IPS DF 4.7 (cell line): ENCODE data around the gene TBXAS1.
"Not testable (repeated sequence)": the region's sequence is repeated elsewhere in the genome, so short reads cannot be mapped to it uniquely, and the experiment has no call there.

Source experiments
- DNase-seq: peaks from one replicate; pipeline ENCODE4 v3.0.0-alpha.2; 2013; ENCODE audit warnings: low spot score; ENCODE audit errors: extremely low read depth

Gene TBXAS1

DNA sequence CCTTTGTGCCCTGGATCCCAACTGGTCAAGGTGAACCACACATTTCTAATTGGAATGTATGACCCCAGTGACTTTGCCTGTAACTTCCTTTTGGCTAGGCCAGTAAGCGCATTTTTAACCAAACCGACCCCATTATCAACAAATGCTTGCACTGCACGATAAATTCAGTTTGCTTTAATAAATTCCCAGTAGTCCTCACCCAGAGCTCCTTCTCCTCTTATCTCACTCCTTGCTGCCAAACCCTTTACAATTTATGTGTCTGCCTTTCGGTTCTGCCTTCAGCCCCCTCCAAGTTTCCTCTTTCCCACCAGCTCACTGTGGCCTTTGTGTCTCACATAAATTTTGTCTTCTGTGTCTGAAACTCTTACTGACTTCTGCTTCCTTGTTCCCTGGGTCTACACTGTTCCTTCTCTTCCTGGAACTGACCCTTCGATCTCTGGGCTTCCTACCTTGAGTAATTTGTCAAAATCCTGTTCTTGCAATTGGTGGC, 59.0 kb downstream of the TBXAS1 start:
- no peak for DNase-seq

DNA sequence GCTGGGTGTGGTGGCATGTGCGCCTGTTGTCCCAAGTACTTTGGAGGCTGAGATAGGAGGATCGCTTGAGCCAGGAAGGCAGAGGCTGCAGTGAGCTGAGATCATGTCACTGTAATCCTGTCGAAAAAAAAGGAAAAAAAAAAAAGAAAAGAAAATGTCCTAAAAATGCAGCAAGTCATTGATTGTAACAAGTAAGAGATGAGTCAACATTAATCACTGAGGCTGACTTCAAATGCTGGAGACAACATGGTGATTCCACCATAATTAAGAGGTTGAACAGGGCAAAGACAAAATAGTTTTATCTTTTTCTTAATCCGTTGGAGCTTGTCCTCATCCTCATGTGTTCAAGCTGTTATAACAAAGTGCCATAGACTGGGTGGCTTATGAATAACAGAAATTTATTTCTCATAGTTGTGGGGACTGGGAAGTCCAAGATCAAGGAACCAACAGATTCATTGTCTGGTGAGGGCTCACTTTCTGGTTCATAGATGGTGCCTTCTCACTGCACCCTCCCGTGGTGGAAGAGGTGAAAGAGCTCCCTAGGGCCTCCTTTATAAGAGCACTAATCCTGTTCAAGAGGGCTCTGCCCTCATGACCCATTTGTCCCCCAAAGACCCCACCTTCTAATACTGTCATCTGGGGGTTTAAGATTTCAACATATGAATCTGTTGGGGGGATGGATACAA, 60.3 kb downstream of the TBXAS1 start:
- DNase-seq, result no peak

DNA sequence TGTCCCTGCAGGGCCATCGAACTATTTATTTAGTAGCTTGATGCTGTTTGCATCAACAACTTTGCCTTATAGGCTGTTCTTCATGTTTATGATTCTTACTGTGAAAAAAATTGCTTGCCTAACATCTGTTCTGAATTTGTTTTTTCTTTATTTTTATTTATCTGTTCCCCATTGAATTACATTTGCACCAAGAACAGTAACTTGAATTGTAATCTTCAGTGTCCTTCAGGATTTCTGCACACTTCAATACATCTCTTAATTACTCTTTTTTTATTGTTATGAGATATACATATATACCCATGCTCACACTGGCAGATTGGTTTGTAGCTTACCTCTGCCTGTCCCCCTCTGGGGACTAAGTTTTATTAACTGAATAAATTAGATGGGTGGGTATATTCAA, 64.4 kb downstream of the TBXAS1 start:
- no peak for DNase-seq

DNA sequence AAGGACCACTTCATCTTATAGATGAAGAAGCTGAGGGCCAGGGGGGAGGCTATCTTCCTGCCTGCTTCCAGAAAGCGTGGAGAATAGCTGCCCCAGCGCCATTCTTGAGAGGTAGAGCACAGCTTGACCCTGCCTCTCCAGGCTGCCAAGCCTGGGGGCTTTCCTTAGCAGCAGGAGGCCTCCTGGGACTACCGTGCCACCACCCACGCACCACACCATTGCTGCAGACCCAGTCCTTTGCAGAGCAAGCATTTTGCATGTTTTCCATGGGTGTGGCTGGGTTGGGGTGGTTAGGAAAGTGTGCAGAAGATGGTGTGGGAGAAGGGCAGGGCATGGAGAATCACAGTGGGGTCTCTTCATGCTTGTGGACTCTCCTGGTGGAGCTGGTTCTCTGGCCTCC, 64.9 kb downstream of the TBXAS1 start:
- DNase-seq, result no peak

DNA sequence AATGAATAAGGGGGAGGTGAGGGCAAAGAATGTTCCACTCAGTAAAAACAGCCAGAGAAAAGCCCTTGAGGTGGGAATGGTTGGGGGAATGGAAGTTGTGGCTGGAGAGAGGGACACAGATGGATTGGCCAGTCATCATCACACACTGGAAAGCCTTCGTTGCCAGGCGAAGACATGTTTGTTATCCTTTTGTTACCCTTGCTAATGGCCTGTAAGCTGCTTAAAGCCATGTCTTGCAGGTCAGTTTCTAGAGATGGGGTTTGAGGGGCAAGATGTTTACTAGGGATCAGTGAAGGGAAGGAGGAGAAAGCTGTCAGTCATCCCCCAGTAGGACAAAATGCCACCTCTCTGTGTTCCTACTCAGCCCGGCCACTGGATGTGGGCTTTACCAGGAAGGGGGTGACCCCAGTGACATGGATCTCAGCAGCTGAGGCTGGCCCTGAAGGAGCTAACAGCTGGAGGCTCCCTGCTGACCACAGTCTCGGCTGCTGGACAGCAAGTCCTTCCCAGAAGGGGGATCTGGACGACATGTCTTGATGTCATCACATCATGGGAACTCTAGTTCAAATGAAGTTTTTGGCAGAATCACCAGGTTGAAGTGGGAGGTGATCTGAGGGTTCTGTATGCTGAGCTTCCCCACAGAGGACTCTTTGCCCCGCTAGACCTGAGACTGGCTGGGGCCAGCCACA, 66.2 kb downstream of the TBXAS1 start:
- no peak for DNase-seq

DNA sequence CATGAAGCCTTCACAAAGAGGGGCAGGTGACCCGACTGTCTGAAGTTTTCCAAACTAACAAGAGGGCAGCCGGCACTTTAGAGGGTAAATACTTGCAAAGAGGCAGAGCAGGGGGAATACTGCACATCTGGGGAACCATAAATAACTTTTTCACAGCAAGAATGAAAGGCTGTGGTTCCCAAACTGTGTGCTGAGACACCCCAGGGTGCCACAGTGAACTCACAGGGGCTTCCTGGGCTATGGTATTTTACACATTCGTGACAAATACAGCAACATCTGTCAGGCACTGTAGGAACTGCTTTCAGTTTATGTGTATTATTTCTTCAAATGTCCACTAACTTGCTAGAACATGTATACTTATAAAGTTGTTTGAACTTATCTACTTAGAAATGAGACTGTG, 67.2 kb downstream of the TBXAS1 start:
- no peak for DNase-seq

DNA sequence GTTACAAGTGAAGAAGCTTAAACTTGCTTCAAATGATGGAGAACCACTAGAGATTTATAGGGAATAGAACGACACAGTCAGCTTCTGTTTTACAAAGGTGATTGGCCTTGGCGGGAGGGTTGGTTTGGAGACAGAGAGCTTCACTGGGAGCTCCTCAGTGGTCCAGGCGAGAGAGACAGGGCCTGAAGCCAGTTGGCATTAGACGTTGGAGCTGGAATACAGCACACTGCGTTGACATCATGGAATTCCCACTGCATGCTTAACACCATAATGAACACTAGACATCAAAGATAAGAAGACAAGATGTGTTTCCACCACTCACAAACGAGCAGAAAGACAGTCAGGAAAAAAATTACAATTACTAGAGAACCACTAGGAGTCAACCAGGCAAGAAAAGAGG, 67.8 kb downstream of the TBXAS1 start:
- no peak for DNase-seq

DNA sequence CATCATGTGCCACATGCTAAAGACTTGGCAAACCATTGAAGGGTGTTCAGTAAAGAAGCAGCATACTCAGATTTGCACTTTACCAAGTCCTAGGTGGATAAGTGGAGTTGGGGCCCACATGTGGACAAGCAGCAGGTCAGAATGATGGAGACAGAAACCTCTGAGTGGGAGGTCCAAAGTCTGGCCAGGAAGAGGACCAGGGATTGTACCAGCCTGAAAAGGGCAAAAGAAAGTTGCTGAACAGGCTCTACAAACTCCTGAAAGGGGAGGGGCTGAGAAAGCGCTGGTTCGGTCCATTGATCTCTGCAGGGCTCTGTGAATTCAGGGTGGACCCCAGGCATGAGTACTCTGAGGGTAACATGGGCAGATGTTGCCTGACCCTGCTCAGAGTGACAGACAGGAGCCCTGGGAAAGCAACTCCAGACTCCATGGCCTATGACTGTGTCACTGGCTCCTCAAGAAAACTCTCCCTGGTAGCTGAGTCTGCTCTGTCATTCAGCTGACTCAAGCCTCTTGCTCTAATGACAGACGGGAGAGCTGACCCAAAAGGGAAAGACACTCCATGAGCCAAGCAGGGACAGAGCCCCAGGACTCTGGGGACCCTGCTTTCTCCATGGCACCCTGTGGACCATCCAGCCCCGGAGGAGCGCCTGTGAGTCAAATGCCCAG, 68.5 kb downstream of the TBXAS1 start:
- no peak for DNase-seq

DNA sequence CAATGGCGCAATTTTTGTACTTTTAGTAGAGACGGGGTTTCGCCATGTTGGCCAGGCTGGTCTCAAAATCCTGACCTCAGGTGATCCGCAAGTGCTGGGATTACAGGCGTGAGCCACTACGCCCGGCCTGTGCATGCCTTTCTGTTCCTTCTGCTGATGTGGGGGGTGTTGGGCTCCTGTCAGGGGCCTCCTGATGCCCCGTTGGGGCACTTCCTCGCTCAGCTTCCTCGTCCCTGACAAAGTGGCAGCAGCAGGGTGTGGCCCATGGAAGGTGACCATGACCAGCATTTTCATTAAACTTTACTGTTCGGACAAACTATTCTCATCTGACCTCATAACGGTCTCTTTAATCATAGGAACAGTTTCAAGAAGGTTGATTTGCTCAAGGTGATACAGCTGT, 69.4 kb downstream of the TBXAS1 start:
- DNase-seq, result no peak

DNA sequence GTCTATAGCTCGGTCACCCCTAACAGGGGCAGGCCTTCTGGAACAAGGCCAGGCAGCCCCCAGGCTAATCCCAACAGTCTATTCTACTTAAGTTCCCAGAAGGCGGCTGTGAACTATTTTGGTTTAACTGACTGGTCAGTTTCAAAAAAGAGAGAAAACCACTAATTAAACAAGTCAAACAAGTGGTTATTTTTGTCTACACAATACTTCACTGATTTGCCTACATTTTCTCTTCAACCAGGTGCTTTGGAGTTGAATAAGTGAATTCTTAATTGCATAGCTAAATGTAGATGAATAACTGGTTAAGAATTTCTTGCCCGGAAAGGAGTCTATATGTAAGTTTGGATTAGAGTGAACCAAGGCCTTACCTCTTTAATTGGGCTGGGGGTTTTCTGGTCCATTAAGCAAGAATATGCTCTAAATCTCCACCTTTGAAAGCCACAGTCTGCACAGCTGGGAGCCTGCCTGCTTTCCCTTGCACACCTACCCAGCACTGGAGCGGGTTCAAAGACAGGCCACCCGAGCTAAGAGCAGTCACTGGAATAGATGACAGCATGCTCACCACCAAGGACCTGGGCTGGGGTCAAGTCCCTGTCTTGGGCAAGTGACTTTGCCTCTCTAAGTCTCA, 70.4 kb downstream of the TBXAS1 start:
- no peak for DNase-seq

DNA sequence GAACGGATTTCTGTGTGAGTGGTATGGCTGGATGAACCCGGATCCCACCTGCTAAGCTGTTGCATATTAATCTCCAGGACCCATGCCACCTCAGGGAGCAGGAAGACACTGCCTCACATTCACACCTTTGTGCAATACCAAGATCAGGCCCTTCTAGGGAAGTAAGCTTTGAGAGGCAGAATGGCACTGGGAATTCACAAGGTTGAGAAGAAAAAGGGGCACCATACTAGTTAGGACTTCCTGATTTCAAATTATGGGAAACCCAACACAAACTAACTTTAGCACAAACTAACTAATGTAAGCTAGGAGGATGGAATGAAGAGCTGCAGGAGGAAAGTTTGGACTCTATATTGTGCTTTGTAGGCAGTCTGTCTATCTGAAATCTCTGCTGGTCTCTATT, 71.3 kb downstream of the TBXAS1 start:
- DNase-seq, result no peak

DNA sequence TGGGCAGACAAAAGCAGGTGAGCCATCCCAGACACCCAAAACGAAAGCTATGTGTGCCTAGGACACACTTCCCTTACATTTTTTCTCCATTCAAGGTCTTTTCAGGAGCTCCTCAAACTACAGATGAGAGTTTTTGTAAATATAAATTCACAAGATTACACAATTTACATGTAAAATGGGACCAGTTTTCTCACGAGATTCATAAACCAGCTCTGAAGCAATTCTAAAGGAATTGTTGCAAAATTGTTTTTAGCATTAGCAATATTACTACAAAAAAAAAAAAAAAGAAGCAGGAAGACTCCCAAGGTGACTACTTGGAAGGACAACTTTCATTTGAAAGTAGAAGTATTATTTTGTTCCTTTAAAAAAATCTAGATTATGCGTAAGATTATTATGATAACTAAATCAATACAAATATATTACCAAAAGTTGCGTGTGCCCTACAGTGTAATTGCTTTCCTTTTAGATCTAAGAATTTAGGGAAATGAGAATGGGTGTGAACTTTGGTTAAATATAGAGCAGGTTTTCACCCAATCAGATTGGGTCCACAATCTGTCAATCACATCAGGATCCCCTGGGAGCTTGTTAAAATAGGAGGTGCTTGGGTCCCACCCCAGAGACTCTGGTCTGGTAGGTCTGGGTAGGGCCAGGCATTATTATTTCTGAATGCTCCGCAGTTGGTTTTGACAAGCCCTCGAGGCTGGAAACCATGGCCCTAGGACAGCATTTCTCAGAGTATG, 72.2 kb downstream of the TBXAS1 start:
- DNase-seq, result no peak

DNA sequence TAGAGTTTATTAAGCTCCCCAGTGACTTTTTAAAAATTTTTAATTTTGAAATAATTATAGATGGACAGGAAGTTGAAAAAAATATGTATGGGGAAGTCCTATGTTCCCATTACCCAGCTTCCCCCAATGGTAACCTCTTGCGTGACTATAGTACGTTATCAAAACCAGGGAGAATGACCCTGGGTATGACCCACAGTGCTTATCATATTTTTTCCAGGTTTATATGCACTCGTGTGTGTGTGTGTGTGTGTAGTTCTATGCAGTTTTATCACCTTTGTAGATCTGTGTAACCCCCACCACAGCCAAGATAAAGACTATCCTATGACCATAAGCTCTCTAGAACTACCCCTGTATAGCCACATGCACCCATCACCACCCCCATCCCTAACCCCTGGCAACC, 72.8 kb downstream of the TBXAS1 start:
- no peak for DNase-seq

DNA sequence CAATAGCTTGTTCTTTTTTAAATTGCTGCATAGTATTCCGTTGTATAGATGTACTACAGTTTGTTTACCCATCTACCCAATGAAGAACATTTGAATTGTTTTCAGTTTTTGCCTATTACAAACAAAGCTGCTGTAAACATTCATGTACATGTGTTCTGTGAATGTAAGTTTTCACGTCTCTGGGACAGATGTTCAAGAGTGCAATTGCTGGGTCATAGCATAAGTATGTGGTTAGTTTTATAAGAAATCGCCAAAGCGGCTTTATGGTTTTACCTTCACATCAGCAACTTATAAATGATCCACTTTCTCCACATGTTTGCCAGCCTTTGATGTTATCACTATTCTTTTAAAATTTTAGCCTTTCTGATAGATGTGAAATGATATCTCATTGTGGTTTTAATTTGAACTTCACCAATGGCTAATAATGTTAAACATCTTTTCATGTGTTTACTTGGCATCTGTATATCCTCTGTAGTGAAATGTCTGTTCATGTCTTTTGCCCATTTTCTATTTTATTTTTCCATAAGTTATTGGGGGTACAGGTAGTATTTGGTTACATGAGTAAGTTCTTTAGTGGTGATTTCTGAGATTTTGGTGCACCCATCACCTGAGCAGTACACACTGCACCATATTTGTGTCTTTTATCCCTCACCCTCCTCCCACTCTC, 73.5 kb downstream of the TBXAS1 start:
- no peak for DNase-seq

DNA sequence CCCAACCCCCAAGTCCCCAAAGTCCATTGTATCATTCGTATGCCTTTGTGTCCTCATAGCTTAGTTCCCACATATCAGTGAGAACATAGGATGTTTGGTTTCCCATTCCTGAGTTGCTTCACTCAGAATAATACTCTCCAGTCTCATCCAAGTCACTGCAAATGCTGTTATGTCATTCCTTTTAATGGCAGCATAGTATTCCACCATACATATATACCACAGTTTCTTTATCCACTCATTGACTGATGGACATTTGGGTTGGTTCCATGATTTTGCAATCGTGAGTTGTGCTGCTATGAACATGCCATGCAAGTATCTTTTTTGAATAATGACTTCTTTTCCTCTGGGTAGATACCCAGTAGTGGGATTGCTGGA, 74.0 kb downstream of the TBXAS1 start:
- DNase-seq, result not testable (repeated sequence)

DNA sequence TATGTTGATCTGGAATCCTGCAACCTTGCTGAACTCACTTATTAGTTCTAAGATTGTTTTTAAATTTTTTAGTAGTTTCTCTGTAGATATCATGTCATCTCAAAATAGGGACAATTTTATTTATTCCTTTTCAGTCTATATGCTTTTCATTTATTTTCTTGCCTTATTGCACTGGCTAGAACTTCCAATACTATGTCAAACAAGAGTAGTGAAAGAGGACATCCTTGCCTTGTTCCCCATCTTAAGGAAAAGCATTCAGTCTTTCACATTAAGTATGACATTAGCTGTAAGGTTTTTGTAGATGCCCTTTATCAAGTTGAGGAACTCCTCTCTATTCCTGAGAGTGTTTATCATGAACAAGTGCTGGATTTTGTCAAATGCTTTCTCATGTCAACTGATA, 77.8 kb downstream of the TBXAS1 start:
- DNase-seq, result no peak

DNA sequence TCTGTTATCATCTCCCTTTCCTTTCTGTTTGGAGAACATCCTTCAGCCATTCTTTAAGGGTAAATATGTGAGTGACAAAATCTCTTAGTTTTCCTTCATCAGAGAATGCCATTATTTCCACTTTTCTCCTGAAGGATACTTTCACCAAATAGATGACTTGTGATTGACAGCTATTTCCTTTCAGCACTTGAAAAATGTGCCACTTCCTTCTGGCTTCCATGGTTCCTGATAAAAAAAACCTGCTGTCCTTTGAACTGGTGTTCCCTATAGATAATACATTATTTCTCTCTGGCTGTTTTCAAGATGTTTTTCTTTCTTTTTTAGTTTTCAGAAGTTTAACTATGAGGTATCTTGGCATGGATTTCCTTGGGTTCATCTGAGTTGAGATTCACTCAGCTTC, 79.7 kb downstream of the TBXAS1 start:
- DNase-seq, result no peak

DNA sequence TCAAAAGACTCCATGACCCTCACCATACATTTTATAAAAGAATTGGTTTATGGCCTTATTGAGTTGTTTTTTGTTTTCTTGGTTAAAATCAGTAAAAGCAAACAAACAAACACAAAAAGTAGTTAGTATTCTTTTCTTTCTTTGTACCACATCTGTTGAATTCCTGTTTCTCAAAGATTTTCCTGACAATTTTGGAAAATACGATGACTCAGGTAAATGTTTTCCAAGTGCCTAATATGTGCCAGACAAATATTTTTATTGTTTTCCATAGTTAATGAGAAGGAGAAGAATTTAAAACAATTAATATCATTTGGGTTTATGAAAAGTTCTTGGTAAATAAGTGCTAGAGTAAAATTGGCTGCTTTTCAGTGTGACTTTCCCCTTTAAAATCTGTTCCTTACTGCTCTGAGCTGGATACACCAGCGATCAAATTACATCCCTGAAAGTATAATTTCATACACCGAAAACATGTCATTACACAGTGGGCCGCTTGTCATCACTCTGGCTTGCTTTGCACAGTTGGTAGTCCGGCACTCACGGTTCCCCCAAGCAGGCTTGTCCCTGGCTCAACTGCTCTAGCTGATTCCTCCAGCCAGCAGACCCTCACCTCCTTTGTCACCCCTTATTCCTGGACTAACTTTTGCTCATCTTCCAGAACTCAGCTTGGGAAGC, 80.5 kb downstream of the TBXAS1 start:
- no peak for DNase-seq

DNA sequence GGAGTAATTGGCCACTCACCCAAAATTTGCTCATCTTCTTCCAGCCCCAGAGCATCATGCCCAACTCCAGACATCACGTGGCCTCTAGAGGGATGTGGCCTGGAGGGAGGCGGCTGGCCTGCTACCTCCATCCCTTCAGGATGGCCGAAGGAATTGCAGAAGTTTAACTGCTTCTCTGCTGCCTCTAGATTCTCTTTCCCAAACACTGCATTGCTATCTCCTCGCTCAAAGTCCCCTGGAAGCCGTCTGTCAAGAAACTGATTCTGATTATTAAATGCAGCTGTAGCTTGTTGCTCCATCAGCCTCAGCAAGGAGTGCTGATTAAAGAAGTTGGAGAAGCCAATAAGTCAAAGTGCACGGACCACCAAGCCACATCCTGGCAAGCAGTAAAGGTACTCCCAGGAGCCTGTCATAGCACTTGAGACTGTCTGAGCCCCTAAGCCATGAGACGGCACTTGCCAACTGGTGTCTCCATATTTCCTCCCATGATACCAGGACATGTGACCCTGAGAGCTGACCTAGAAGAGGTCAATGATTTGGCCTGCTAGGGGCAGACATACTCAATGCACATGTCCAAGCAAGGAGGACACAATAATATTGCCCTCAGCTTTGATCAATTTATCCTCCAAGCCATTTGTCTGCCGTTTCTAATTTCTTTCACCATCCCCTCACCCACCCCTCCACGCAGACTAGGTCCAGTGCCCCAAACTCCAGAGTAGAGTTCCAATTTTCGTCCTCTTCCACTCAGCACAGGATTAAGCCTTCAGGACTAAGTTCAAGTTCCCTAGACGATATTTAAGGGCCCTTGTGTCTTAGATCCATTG, 84.2 kb downstream of the TBXAS1 start:
- no peak for DNase-seq

DNA sequence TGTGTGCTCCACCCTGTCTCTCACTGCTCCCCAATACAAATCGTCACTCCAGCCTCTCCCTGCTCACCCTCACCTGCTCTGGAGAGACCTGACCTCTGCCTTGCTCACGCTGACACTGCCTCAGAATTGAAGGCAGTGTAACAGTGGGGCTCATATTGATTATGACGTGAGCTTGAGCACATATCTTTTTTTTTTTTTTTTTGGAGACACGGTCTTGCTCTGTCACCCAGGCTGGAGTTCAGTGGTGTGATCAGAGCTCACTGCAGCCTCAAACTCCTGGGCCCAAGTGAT, 84.7 kb downstream of the TBXAS1 start:
- no peak for DNase-seq
